Caco-2 (cell line): ENCODE data around the gene RARRES2. TPM values are rescaled to one million over a fixed set of nuclear protein-coding genes. Genes with fewer than 3 reads are reported as not detected.

ENCODE experiments used
- BruUV-seq: library from RNA; stranded (reverse); fragments of 400-500 nt; replicated peaks from 2 replicates; lab custom pipeline; 2021; lab: Mats Ljungman, UMichigan
- CTCF ChIA-PET: fragments of 300-600 bp; sonication (Branson Sonifier 250); formaldehyde crosslinking; loops from one replicate; lab custom pipeline; 2022; ENCODE audit warnings: antibody characterized with exemption; lab: Charles Lee
- POLR2A ChIA-PET: fragments of 300-600 bp; sonication (Branson Sonifier 250); formaldehyde crosslinking; loops from one replicate; lab custom pipeline; 2022; ENCODE audit warnings: antibody characterized with exemption; lab: Charles Lee
- DNase-seq, 2 experiments: peaks; one replicate each; pipeline versions ENCODE4 v3.0.0 to v3.0.0-alpha.2; 2020 to 2022
- H3K27me3 ChIP-seq: replicated peaks from 2 replicates; pipeline ENCODE4 v1.6.0; 2011; ENCODE audit warnings: low read length; ENCODE audit not compliant: control insufficient read depth, insufficient read depth
- H3K36me3 ChIP-seq: 2 replicates; pipeline ENCODE4 v1.5.1; 2011; ENCODE audit warnings: low read length; ENCODE audit not compliant: control insufficient read depth, insufficient read depth
- H3K4me1 ChIP-seq: fragments of 250-450 bp; sonication (Bioruptor Pico); 2 replicates; pipeline ENCODE4 v1.5.1; 2020; ENCODE audit warnings: mild to moderate bottlenecking
- H3K4me3 ChIP-seq: 2 replicates; pipeline ENCODE4 v1.5.1; 2011; ENCODE audit warnings: low read depth, mild to moderate bottlenecking, control low read depth, low read length
- H3K9me3 ChIP-seq: fragments of 250-450 bp; sonication (Bioruptor Pico); 2 replicates; pipeline ENCODE4 v1.5.1; 2020; ENCODE audit warnings: mild to moderate bottlenecking, moderate library complexity
- H3K27ac Mint-ChIP-seq: one replicate; pipeline ENCODE4 v1.8.0; 2022; ENCODE audit warnings: mixed read lengths; ENCODE audit not compliant: unreplicated experiment
- H3K27me3 Mint-ChIP-seq: one replicate; pipeline ENCODE4 v1.8.0; 2022; ENCODE audit warnings: mixed read lengths; ENCODE audit not compliant: insufficient read depth, unreplicated experiment
- H3K36me3 Mint-ChIP-seq: one replicate; pipeline ENCODE4 v1.8.0; 2022; ENCODE audit warnings: mild to moderate bottlenecking, mixed read lengths; ENCODE audit not compliant: insufficient read depth, unreplicated experiment
- H3K4me1 Mint-ChIP-seq: one replicate; pipeline ENCODE4 v1.8.0; 2022; ENCODE audit warnings: low read depth, mixed read lengths; ENCODE audit not compliant: unreplicated experiment
- H3K4me3 Mint-ChIP-seq: one replicate; pipeline ENCODE4 v1.8.0; 2022; ENCODE audit warnings: mild to moderate bottlenecking, moderate library complexity, mixed read lengths; ENCODE audit not compliant: unreplicated experiment
- H3K9me3 Mint-ChIP-seq: one replicate; pipeline ENCODE4 v1.8.0; 2022; ENCODE audit warnings: mixed read lengths; ENCODE audit not compliant: unreplicated experiment
- CTCF ChIP-seq, 2 experiments: fragments of 200-600 bp in 1 of 2; IDR thresholded peaks; 1 replicate in 1 of 2; 2 replicates in 1 of 2; pipeline versions ENCODE4 v1.5.1 to v1.8.0; 2011 to 2022; ENCODE audit warnings: antibody characterized with exemption in 1 of 2, control low read depth in 1 of 2, inconsistent platforms in 1 of 2, low read depth in 1 of 2, low read length in 1 of 2, mild to moderate bottlenecking in 1 of 2, moderate library complexity in 1 of 2; ENCODE audit not compliant: insufficient read depth in 1 of 2, severe bottlenecking in 1 of 2, unreplicated experiment in 1 of 2
- intact Hi-C: fragments of 100-400 bp; cut with micrococcal nuclease; formaldehyde crosslinking; loops from one replicate; pipeline ENCODE4 v1.10.0; 2022; ENCODE audit not compliant: unreplicated experiment
- total RNA-seq: library from RNA; stranded (reverse); gene quantifications from 2 replicates; pipeline ENCODE4 v1.2.3, GENCODE V29; 2022

Gene RARRES2
- total RNA-seq, 1 experiment from 2014 or later: not detected

GRCh38 chr7:150371131-150371995 lies 29.9 kb upstream of the RARRES2 start:
- Mint-ChIP-seq H3K9me3 (no peaks in the 10 kb centered on the region), H3K27me3 (no peaks in the 10 kb centered on the region), H3K4me1 (peaks cover 12% of the 10 kb centered on the region), H3K4me3 (no peak overlapping the region), H3K36me3 (peaks cover 63% of the 10 kb centered on the region), H3K27ac (peak overlapping the region; percentile 99)
- peaks cover 6% of the 10 kb centered on the region; the same call in 1 of the 2 replicates for H3K36me3 ChIP-seq
- POLR2A ChIA-PET: no interaction called here
- no peak overlapping the region for H3K4me3 ChIP-seq
- no peak for DNase-seq
- H3K4me1 ChIP-seq: peaks cover 24% of the 10 kb centered on the region
- no peaks in the 10 kb centered on the region for H3K9me3 ChIP-seq
- no peaks in the 10 kb centered on the region for H3K27me3 ChIP-seq
- CTCF ChIA-PET: no interaction called here
- intact Hi-C loops: no loop called here
- BruUV-seq: no TSS peak
- TF ChIP-seq CTCF (IDR thresholded peaks at IDR 0.05; ENCODE audit: insufficient read depth in 1 of 2, low read depth in 1 of 2, low read length in 1 of 2, severe bottlenecking in 1 of 2, unreplicated experiment in 1 of 2): no peak

- intact Hi-C loops: no loop called here
- peak overlapping the region; percentile 99 for H3K27ac Mint-ChIP-seq
- no peaks in the 10 kb centered on the region for H3K27me3 Mint-ChIP-seq
- H3K4me3 ChIP-seq: no peak overlapping the region
- H3K4me3 Mint-ChIP-seq: peak overlapping the region; percentile 14
- no peak for TF ChIP-seq CTCF (IDR thresholded peaks at IDR 0.05; ENCODE audit: insufficient read depth in 1 of 2, low read depth in 1 of 2, low read length in 1 of 2, severe bottlenecking in 1 of 2, unreplicated experiment in 1 of 2)
- H3K27me3 ChIP-seq: no peaks in the 10 kb centered on the region
- H3K4me1 Mint-ChIP-seq: peaks cover 5% of the 10 kb centered on the region
- peaks cover 6% of the 10 kb centered on the region; the same call in 1 of the 2 replicates for H3K36me3 ChIP-seq
- H3K9me3 Mint-ChIP-seq: no peaks in the 10 kb centered on the region
- H3K4me1 ChIP-seq: peaks cover 17% of the 10 kb centered on the region
- H3K36me3 Mint-ChIP-seq: peaks cover 58% of the 10 kb centered on the region
- POLR2A ChIA-PET: no interaction called here
- CTCF ChIA-PET: no interaction called here
- DNase-seq: no peak
- H3K9me3 ChIP-seq: no peaks in the 10 kb centered on the region
- BruUV-seq: no TSS peak
Measured at GRCh38 chr7:150370612-150371071, 29.2 kb upstream of the RARRES2 start.

GRCh38 chr7:150369748-150370501 lies 28.5 kb upstream of the RARRES2 start:
- Mint-ChIP-seq H3K27me3 (no peaks in the 10 kb centered on the region), H3K4me3 (peak overlapping the region; percentile 88), H3K27ac (peak overlapping the region; percentile 99), H3K9me3 (no peaks in the 10 kb centered on the region), H3K36me3 (peaks cover 57% of the 10 kb centered on the region), H3K4me1 (peaks cover 5% of the 10 kb centered on the region)
- DNase-seq: no peak
- no peak for TF ChIP-seq CTCF (IDR thresholded peaks at IDR 0.05; ENCODE audit: insufficient read depth in 1 of 2, low read depth in 1 of 2, low read length in 1 of 2, severe bottlenecking in 1 of 2, unreplicated experiment in 1 of 2)
- TSS peak; percentile 23 for BruUV-seq
- intact Hi-C loops: loop anchor here (1.0 to 2.0 kb wide), 2 partner anchors 8 to 51 kb away; no protein-coding TSS in a partner anchor
- H3K4me1 ChIP-seq: peaks cover 17% of the 10 kb centered on the region
- CTCF ChIA-PET: interaction anchor here (1.1 to 2.8 kb wide), 2 partner anchors 8 to 14 kb away, joined by 3 to 9 read pairs; no protein-coding TSS in a partner anchor
- no peaks in the 10 kb centered on the region for H3K9me3 ChIP-seq
- peaks cover 6% of the 10 kb centered on the region; the same call in 1 of the 2 replicates for H3K36me3 ChIP-seq
- peak overlapping the region; percentile 91 for H3K4me3 ChIP-seq
- H3K27me3 ChIP-seq: no peaks in the 10 kb centered on the region
- POLR2A ChIA-PET: interaction anchor here (0.5 to 2.2 kb wide), 3 partner anchors 8 to 43 kb away, joined by 3 to 29 read pairs (median 3); no protein-coding TSS in a partner anchor
